HEK293 (cell line): ENCODE data around the gene C8G.

Source experiments
- CTCF ChIA-PET: fragments of 350-600 bp; formaldehyde crosslinking; extraction: SDS; loops from one replicate; lab custom pipeline; 2021; ENCODE audit warnings: antibody characterized with exemption; lab: Yijun Ruan, JAX
- POLR2A ChIA-PET: fragments of 300-600 bp; formaldehyde crosslinking; extraction: SDS; loops from one replicate; lab custom pipeline; 2020; ENCODE audit warnings: antibody characterized with exemption, inconsistent platforms; lab: Yijun Ruan, JAX
- H3K27ac ChIP-seq: fragments of 200-500 bp; sonication (Bioruptor generic); 2 replicates; pipeline ENCODE4 v1.5.1; 2014; ENCODE audit warnings: low read depth, low read length, control low read depth, inconsistent platforms; ENCODE audit errors: extremely low read depth
- H3K36me3 ChIP-seq, 2 experiments: fragments of 200-500 bp in 1 of 2; sonication (Bioruptor generic) in 1 of 2; 1 replicate in 1 of 2; 2 replicates in 1 of 2; pipeline ENCODE4 v1.5.1; 2014 to 2017; ENCODE audit warnings: inconsistent platforms in 2 of 2, low read length in 2 of 2; ENCODE audit not compliant: control insufficient read depth in 2 of 2, insufficient read depth in 1 of 2
- H3K4me1 ChIP-seq: fragments of 200-500 bp; sonication (Bioruptor generic); 2 replicates; pipeline ENCODE4 v1.5.1; 2014; ENCODE audit warnings: mild to moderate bottlenecking, low read length, inconsistent platforms; ENCODE audit not compliant: control insufficient read depth, insufficient read depth
- H3K4me3 ChIP-seq: 2 replicates; pipeline ENCODE4 v1.5.1; 2011; ENCODE audit warnings: low read depth, mild to moderate bottlenecking, control low read depth, low read length, moderate library complexity
- H3K9me3 ChIP-seq: fragments of 200-500 bp; sonication (Bioruptor generic); 2 replicates; pipeline ENCODE4 v1.5.1; 2014; ENCODE audit warnings: low read depth, low read length, inconsistent platforms; ENCODE audit not compliant: control insufficient read depth, insufficient read depth
- GLI2 ChIP-seq: fragments of 450-650 bp; formaldehyde crosslinking; IDR thresholded peaks from 2 replicates; pipeline ENCODE4; 2017; ENCODE audit warnings: missing biosample characterization, missing genetic modification characterization, low read depth, borderline replicate concordance
- GLIS1 ChIP-seq: fragments of 450-650 bp; formaldehyde crosslinking; IDR thresholded peaks from 2 replicates; pipeline ENCODE4 v1.5.1; 2016; ENCODE audit warnings: missing biosample characterization, missing genetic modification characterization
- KLF9 ChIP-seq: fragments of 450-650 bp; formaldehyde crosslinking; IDR thresholded peaks from 2 replicates; pipeline ENCODE4 v1.5.1; 2016; ENCODE audit warnings: missing biosample characterization, missing genetic modification characterization, low read depth
- PRDM10 ChIP-seq: fragments of 450-650 bp; formaldehyde crosslinking; IDR thresholded peaks from 2 replicates; pipeline ENCODE4 v1.5.1; 2016; ENCODE audit warnings: missing biosample characterization, missing genetic modification characterization
- PRDM4 ChIP-seq: fragments of 450-650 bp; formaldehyde crosslinking; IDR thresholded peaks from 2 replicates; pipeline ENCODE4 v1.5.1; 2017; ENCODE audit warnings: missing biosample characterization, missing genetic modification characterization
- RBAK ChIP-seq: fragments of 450-650 bp; formaldehyde crosslinking; IDR thresholded peaks from 2 replicates; pipeline ENCODE4 v1.5.1; 2016; ENCODE audit warnings: missing biosample characterization, missing genetic modification characterization
- SETDB1 ChIP-seq: IDR thresholded peaks from one replicate; pipeline ENCODE4 v1.6.1; 2017; ENCODE audit warnings: mild to moderate bottlenecking, low read length, moderate library complexity, mixed read lengths; ENCODE audit not compliant: insufficient read length
- ZBTB8A ChIP-seq: fragments of 450-650 bp; formaldehyde crosslinking; IDR thresholded peaks from 2 replicates; pipeline ENCODE4 v1.5.1; 2016; ENCODE audit warnings: missing biosample characterization, missing genetic modification characterization
- ZNF112 ChIP-seq: fragments of 450-650 bp; formaldehyde crosslinking; IDR thresholded peaks from 2 replicates; pipeline ENCODE4 v1.5.0; 2017; ENCODE audit warnings: missing biosample characterization, missing genetic modification characterization
- ZNF174 ChIP-seq: fragments of 450-650 bp; formaldehyde crosslinking; IDR thresholded peaks from 2 replicates; pipeline ENCODE4 v1.5.0; 2017; ENCODE audit warnings: missing biosample characterization, mild to moderate bottlenecking, missing genetic modification characterization
- ZNF19 ChIP-seq: fragments of 450-650 bp; formaldehyde crosslinking; IDR thresholded peaks from 2 replicates; pipeline ENCODE4; 2016; ENCODE audit warnings: missing biosample characterization, missing genetic modification characterization, low read depth
- ZNF354C ChIP-seq: fragments of 450-650 bp; formaldehyde crosslinking; IDR thresholded peaks from 2 replicates; pipeline ENCODE4 v1.5.1; 2016; ENCODE audit warnings: missing biosample characterization, missing genetic modification characterization, low read depth, borderline replicate concordance
- ZNF391 ChIP-seq: fragments of 450-650 bp; formaldehyde crosslinking; IDR thresholded peaks from 2 replicates; pipeline ENCODE4 v1.5.1; 2016; ENCODE audit warnings: low read depth, missing biosample characterization, missing genetic modification characterization, borderline replicate concordance
- ZNF416 ChIP-seq: fragments of 450-650 bp; formaldehyde crosslinking; IDR thresholded peaks from 2 replicates; pipeline ENCODE4 v1.5.1; 2016; ENCODE audit warnings: missing biosample characterization, missing genetic modification characterization
- ZNF423 ChIP-seq: fragments of 450-650 bp; formaldehyde crosslinking; IDR thresholded peaks from 2 replicates; pipeline ENCODE4 v1.5.1; 2016; ENCODE audit warnings: missing biosample characterization, missing genetic modification characterization
- ZNF433 ChIP-seq: fragments of 450-650 bp; formaldehyde crosslinking; IDR thresholded peaks from 2 replicates; pipeline ENCODE4 v1.5.1; 2016; ENCODE audit warnings: missing biosample characterization, missing genetic modification characterization, low read depth
- ZNF610 ChIP-seq: fragments of 450-650 bp; formaldehyde crosslinking; IDR thresholded peaks from 2 replicates; pipeline ENCODE4 v1.5.1; 2016; ENCODE audit warnings: missing biosample characterization, missing genetic modification characterization, borderline replicate concordance
- ZNF623 ChIP-seq: fragments of 450-650 bp; formaldehyde crosslinking; IDR thresholded peaks from 2 replicates; pipeline ENCODE4 v1.5.1; 2016; ENCODE audit warnings: missing biosample characterization, missing genetic modification characterization
- ZNF645 ChIP-seq: fragments of 450-650 bp; formaldehyde crosslinking; IDR thresholded peaks from 2 replicates; pipeline ENCODE4; 2016; ENCODE audit warnings: missing biosample characterization, missing genetic modification characterization
- ZNF701 ChIP-seq: fragments of 450-650 bp; formaldehyde crosslinking; IDR thresholded peaks from 2 replicates; pipeline ENCODE4 v1.5.1; 2016; ENCODE audit warnings: missing biosample characterization, missing genetic modification characterization
- ZNF776 ChIP-seq: fragments of 450-650 bp; formaldehyde crosslinking; IDR thresholded peaks from 2 replicates; pipeline ENCODE4 v1.5.0; 2017; ENCODE audit warnings: missing biosample characterization, missing genetic modification characterization, borderline replicate concordance
- ZSCAN18 ChIP-seq: fragments of 450-650 bp; formaldehyde crosslinking; IDR thresholded peaks from 2 replicates; pipeline ENCODE4 v1.5.1; 2016; ENCODE audit warnings: missing biosample characterization, missing genetic modification characterization
- ZSCAN23 ChIP-seq: fragments of 450-650 bp; formaldehyde crosslinking; IDR thresholded peaks from 2 replicates; pipeline ENCODE4 v1.5.1; 2016; ENCODE audit warnings: missing biosample characterization, missing genetic modification characterization
- ZSCAN5A ChIP-seq: fragments of 450-650 bp; formaldehyde crosslinking; IDR thresholded peaks from 2 replicates; pipeline ENCODE4 v1.5.1; 2016; ENCODE audit warnings: missing biosample characterization, missing genetic modification characterization

The C8G gene

GRCh38 chr9:136955202-136955942 is 10.3 kb downstream of the C8G start (continued):
- no peak for TF ChIP-seq RBAK (tag by site-specific recombination)
- no peak for TF ChIP-seq KLF9

GRCh38 chr9:136955943-136956335 is 10.9 kb downstream of the C8G start:
- no peak overlapping the region for H3K27ac ChIP-seq
- ChIA-PET CTCF (interaction anchor here (0.7 to 1.0 kb wide), 2 partner anchors 11 to 18 kb away, joined by 3 read pairs; partner anchors contain the start of gene C8G), POLR2A (no interaction called here)
- no peaks in the 10 kb centered on the region for H3K4me1 ChIP-seq
- no peaks in the 10 kb centered on the region for H3K9me3 ChIP-seq
- H3K4me3 ChIP-seq = no peak overlapping the region
- H3K36me3 ChIP-seq = no peaks in the 10 kb centered on the region
- TF ChIP-seq GLI2 (tag by site-specific recombination) = no peak
- TF ChIP-seq KLF9 = no peak
- no peak for TF ChIP-seq ZBTB8A (tag by site-specific recombination)
- TF ChIP-seq ZNF610 (tag by site-specific recombination) = no peak
- no peak for TF ChIP-seq SETDB1
- no peak for TF ChIP-seq ZNF701
- TF ChIP-seq ZNF416 = no peak
- no peak for TF ChIP-seq ZNF19
- no peak for TF ChIP-seq ZNF174 (tag by site-specific recombination)
- TF ChIP-seq PRDM4 (tag by site-specific recombination) = no peak
- TF ChIP-seq ZSCAN23 (tag by site-specific recombination) = no peak
- TF ChIP-seq ZNF645 (tag by site-specific recombination) = no peak
- no peak for TF ChIP-seq ZNF776 (tag by site-specific recombination)

GRCh38 chr9:136956604-136957003 is 11.6 kb downstream of the C8G start:
- Histone ChIP-seq H3K4me1 (no peaks in the 10 kb centered on the region), H3K36me3 (no peaks in the 10 kb centered on the region), H3K27ac (no peak overlapping the region), H3K9me3 (no peaks in the 10 kb centered on the region), H3K4me3 (no peak overlapping the region)
- ChIA-PET CTCF (no interaction called here), POLR2A (no interaction called here)
- TF ChIP-seq ZNF354C (tag by site-specific recombination) (no peak), PRDM10 (no peak), ZNF423 (tag by site-specific recombination) (no peak), ZNF391 (no peak), ZSCAN23 (tag by site-specific recombination) (no peak), GLIS1 (no peak), ZNF112 (tag by site-specific recombination) (no peak), ZNF433 (no peak), ZSCAN18 (tag by site-specific recombination) (no peak), ZNF623 (tag by site-specific recombination) (no peak), ZSCAN5A (tag by site-specific recombination) (no peak)
